ENCODE data around the gene TTC33.

DNA sequence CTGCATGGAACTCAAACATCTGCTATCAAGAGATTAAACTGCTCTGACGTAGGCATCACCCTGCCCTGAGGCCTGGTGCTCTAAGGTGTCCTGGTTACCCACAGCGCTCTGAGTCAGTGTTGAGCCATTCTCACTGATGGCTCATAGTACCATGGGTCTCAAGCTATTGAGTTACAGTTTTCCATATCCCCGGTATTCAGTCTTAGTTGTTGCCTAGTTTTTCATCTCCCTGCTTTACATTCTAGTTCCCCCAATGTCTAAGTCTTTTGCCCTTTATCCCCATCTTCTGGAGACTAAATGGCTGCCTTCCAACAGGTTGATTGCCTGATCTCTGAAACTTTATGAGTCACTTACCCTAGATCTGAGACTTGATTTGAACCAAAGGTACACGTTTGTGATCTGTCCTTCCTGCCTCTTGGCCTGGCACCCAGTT is 237.3 kb downstream of the TTC33 start:
- TF ChIP-seq MXI1 (conservative IDR thresholded peaks at IDR 0.05; ENCODE audit: poor library complexity, severe bottlenecking) (no peak), EP300 (conservative IDR thresholded peaks at IDR 0.05; ENCODE audit: poor library complexity, severe bottlenecking) (no peak), RAD21 (conservative IDR thresholded peaks at IDR 0.05) (no peak), SMC3 (conservative IDR thresholded peaks at IDR 0.05; ENCODE audit: poor library complexity) (no peak), POLR2AphosphoS5 (IDR thresholded peaks at IDR 0.05) (no peak)
- TF ChIP-seq, protein P1, sequence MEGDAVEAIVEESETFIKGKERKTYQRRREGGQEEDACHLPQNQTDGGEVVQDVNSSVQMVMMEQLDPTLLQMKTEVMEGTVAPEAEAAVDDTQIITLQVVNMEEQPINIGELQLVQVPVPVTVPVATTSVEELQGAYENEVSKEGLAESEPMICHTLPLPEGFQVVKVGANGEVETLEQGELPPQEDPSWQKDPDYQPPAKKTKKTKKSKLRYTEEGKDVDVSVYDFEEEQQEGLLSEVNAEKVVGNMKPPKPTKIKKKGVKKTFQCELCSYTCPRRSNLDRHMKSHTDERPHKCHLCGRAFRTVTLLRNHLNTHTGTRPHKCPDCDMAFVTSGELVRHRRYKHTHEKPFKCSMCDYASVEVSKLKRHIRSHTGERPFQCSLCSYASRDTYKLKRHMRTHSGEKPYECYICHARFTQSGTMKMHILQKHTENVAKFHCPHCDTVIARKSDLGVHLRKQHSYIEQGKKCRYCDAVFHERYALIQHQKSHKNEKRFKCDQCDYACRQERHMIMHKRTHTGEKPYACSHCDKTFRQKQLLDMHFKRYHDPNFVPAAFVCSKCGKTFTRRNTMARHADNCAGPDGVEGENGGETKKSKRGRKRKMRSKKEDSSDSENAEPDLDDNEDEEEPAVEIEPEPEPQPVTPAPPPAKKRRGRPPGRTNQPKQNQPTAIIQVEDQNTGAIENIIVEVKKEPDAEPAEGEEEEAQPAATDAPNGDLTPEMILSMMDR (IDR thresholded peaks at IDR 0.05; ENCODE audit: poor library complexity, severe bottlenecking) = no peak

Measured in neural cell (in vitro differentiated cells).